K562 (cell line): ENCODE measurements around the gene TANC1.

Source experiments
- CBFA2T3 ChIP-seq: fragments of 450-650 bp; IDR thresholded peaks from 2 replicates; pipeline ENCODE4 v1.6.1; 2017
- EZH2 ChIP-seq: IDR thresholded peaks from 2 replicates; pipeline ENCODE4 v1.6.1; 2012; ENCODE audit warnings: low read depth, mild to moderate bottlenecking, inconsistent platforms, low read length, borderline replicate concordance
- FOXJ3 ChIP-seq: sonication (generic); formaldehyde crosslinking; IDR thresholded peaks from 2 replicates; pipeline ENCODE4 v1.4.0; 2020; ENCODE audit warnings: mild to moderate bottlenecking, missing genetic modification reagents
- MBD2 ChIP-seq: sonication (generic); IDR thresholded peaks from 2 replicates; pipeline ENCODE4 v1.6.1; 2016; ENCODE audit warnings: low read depth, borderline replicate concordance
- POLR2AphosphoS5 ChIP-seq: IDR thresholded peaks from 2 replicates; pipeline ENCODE4 v1.6.1; 2011; ENCODE audit warnings: mild to moderate bottlenecking, low read depth, low read length, moderate library complexity; ENCODE audit not compliant: control insufficient read depth, insufficient read depth
- SP1 ChIP-seq: sonication (generic); formaldehyde crosslinking; IDR thresholded peaks from 2 replicates; pipeline ENCODE4 v1.8.1; 2022; ENCODE audit warnings: mild to moderate bottlenecking, missing genetic modification reagents
- ZNF232 ChIP-seq: sonication (generic); formaldehyde crosslinking; IDR thresholded peaks from 2 replicates; pipeline ENCODE4 v1.8.0; 2022; ENCODE audit warnings: mild to moderate bottlenecking, missing genetic modification reagents
- TF ChIP-seq, protein P1 (sequence below), 3 experiments: IDR thresholded peaks in 2 of 3; conservative IDR thresholded peaks in 1 of 3; 2 replicates each; pipeline ENCODE4 v1.5.1; 2011 to 2012; ENCODE audit warnings: low read length in 3 of 3, mild to moderate bottlenecking in 3 of 3, control low read depth in 2 of 3, improper control_type of control experiment in 1 of 3, inconsistent platforms in 1 of 3, low read depth in 1 of 3, mixed read lengths in 1 of 3, moderate library complexity in 1 of 3; ENCODE audit not compliant: insufficient read depth in 2 of 3
- TF ChIP-seq, protein P2 (sequence below): fragments of 450-650 bp; IDR thresholded peaks from 2 replicates; pipeline ENCODE4 v1.6.1; 2018; ENCODE audit not compliant: partially characterized antibody

DNA sequence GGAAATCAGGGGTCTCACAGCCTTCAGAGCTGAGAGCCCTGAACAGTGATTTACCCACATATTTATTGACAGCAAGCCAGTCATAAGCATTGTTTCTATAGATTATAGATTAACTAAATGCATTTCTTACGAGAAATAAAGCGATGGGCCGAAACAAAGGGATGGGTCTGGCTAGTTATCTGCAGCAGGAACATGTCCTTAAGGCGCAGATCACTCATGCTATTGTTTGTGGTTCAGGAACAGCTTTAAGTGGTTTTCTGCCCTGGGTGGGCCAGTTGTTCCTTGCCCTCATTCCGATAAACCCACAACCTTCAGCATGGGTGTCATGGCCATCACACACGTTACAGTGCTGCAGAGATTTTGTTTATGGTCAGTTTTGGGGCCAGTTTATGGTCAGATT, 36.4 kb downstream of the TANC1 start:
- no peak for TF ChIP-seq SP1 (CRISPR knock-in tag)
- TF ChIP-seq, protein P1, sequence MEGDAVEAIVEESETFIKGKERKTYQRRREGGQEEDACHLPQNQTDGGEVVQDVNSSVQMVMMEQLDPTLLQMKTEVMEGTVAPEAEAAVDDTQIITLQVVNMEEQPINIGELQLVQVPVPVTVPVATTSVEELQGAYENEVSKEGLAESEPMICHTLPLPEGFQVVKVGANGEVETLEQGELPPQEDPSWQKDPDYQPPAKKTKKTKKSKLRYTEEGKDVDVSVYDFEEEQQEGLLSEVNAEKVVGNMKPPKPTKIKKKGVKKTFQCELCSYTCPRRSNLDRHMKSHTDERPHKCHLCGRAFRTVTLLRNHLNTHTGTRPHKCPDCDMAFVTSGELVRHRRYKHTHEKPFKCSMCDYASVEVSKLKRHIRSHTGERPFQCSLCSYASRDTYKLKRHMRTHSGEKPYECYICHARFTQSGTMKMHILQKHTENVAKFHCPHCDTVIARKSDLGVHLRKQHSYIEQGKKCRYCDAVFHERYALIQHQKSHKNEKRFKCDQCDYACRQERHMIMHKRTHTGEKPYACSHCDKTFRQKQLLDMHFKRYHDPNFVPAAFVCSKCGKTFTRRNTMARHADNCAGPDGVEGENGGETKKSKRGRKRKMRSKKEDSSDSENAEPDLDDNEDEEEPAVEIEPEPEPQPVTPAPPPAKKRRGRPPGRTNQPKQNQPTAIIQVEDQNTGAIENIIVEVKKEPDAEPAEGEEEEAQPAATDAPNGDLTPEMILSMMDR (IDR thresholded peaks at IDR 0.05 in 2 of 3, conservative IDR thresholded peaks at IDR 0.05 in 1 of 3; ENCODE audit: insufficient read depth in 2 of 3, low read depth in 1 of 3, low read length in 3 of 3), result no peak
- no peak for TF ChIP-seq MBD2
- TF ChIP-seq FOXJ3 (CRISPR knock-in tag), result no peak
- TF ChIP-seq, protein P2, sequence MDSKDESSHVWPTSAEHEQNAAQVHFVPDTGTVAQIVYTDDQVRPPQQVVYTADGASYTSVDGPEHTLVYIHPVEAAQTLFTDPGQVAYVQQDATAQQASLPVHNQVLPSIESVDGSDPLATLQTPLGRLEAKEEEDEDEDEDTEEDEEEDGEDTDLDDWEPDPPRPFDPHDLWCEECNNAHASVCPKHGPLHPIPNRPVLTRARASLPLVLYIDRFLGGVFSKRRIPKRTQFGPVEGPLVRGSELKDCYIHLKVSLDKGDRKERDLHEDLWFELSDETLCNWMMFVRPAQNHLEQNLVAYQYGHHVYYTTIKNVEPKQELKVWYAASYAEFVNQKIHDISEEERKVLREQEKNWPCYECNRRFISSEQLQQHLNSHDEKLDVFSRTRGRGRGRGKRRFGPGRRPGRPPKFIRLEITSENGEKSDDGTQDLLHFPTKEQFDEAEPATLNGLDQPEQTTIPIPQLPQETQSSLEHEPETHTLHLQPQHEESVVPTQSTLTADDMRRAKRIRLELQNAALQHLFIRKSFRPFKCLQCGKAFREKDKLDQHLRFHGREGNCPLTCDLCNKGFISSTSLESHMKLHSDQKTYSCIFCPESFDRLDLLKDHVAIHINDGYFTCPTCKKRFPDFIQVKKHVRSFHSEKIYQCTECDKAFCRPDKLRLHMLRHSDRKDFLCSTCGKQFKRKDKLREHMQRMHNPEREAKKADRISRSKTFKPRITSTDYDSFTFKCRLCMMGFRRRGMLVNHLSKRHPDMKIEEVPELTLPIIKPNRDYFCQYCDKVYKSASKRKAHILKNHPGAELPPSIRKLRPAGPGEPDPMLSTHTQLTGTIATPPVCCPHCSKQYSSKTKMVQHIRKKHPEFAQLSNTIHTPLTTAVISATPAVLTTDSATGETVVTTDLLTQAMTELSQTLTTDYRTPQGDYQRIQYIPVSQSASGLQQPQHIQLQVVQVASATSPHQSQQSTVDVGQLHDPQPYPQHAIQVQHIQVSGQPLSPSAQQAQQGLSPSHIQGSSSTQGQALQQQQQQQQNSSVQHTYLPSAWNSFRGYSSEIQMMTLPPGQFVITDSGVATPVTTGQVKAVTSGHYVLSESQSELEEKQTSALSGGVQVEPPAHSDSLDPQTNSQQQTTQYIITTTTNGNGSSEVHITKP, result no peak
- no peak for TF ChIP-seq EZH2
- no peak for TF ChIP-seq CBFA2T3
- TF ChIP-seq ZNF232, result no peak
- no peak for TF ChIP-seq POLR2AphosphoS5
